ENCODE results near the gene PDCD1LG2.

PDCD1LG2 gene

GRCh38 chr9:5617749-5618148 is 107.4 kb downstream of the PDCD1LG2 start:
- no peak for DNase-seq

DNA sequence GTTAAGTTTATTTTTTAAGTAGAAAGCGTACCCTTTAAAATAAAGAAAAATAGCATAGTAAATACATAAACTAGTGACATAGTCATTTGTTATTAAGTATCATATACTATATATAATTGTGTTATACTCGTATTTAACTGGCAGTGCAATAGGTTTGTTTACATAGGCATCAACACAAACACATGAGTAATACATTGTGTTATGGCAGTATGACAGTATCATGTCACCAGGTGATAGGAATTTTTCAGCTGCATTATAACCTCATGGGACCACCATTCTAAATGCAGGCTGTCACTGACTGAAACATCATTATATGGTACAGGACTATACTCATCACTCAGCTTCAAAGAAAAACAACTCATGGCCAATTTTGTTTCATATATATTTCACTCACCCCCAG is 110.2 kb downstream of the PDCD1LG2 start:
- no peak for DNase-seq

Measured in amniotic stem cell (primary cell).